ENCODE results near the gene PROCA1. TPM values are rescaled to one million over a fixed set of nuclear protein-coding genes. Genes with fewer than 3 reads are reported as not detected.

PROCA1 gene
- total RNA-seq, 1 donor from 2014 or later, result 12.5 TPM

DNA sequence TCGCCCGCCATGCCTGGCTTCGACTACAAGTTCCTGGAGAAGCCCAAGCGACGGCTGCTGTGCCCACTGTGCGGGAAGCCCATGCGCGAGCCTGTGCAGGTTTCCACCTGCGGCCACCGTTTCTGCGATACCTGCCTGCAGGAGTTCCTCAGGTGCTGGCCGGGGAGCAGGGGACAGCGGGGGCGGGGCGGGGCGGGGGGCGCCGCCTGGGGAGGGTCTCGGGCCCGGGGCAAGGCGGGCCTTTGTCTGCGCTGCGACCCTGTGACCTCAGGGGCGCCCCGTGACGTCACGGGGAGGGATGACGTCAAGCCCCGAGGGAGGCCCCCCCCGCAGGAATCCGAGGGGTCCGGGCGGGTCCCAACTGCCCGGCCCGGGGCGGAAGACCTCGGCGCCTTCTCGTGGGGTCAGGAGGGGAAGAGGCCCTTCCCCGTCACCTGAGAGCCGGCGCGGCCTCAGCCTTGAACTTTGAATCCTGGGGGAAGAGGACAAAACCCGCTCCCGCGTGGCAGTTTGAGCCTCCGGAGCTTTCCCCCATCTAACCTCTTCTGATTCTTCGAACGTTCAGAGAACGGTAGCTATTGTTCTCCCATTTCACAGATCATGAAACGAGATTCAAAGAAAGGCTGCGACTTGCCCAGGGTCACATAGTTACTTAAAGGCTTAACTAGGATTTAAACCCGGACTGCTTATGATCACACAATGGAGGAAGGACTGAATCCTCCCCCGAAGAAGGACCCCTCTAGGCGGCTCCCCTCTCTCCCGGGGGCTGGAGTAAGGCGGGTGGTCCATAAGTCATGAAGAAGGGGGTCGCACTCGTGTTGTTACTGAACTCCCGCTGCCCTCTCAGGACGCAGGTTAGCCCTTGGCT lies 32.6 kb upstream of the PROCA1 start:
- no peaks in the 10 kb centered on the region for H3K27me3 ChIP-seq
- H3K36me3 Mint-ChIP-seq, result peaks cover 3% of the 10 kb centered on the region
- H3K4me3 Mint-ChIP-seq, result peak overlapping the region; percentile 91
- H3K27ac ChIP-seq, result peak overlapping the region; percentile 100
- peak overlapping the region; percentile 78 for H3K4me3 ChIP-seq
- peak; percentile 92 for DNase-seq (ENCODE audit: low spot score)
- H3K4me1 Mint-ChIP-seq, result peaks cover 22% of the 10 kb centered on the region
- peaks cover 40% of the 10 kb centered on the region for H3K79me2 ChIP-seq (ENCODE audit: low read depth)
- H3K4me1 ChIP-seq, result peaks cover 16% of the 10 kb centered on the region
- H3K9ac ChIP-seq, result peak overlapping the region; percentile 99
- H3F3A ChIP-seq (ENCODE audit: low read depth), result peaks cover 63% of the 10 kb centered on the region
- no peaks in the 10 kb centered on the region for H3K9me3 ChIP-seq (ENCODE audit: low read depth)
- H3K27ac Mint-ChIP-seq, result peak overlapping the region; percentile 96
- H3K4me2 ChIP-seq, result peak overlapping the region; percentile 88
- no peaks in the 10 kb centered on the region for H3K36me3 ChIP-seq
- H2AFZ ChIP-seq (replicated peaks), result no peak overlapping the region
- H4K20me1 ChIP-seq (ENCODE audit: low read depth), result peaks cover 51% of the 10 kb centered on the region
- peaks cover 4% of the 10 kb centered on the region for H3K27me3 Mint-ChIP-seq (ENCODE audit: insufficient read depth, low read depth)
- TF ChIP-seq EZH2 (IDR thresholded peaks at IDR 0.05) (no peak), EZH2phosphoT487 (IDR thresholded peaks at IDR 0.05) (no peak)
- TF ChIP-seq, protein P1, sequence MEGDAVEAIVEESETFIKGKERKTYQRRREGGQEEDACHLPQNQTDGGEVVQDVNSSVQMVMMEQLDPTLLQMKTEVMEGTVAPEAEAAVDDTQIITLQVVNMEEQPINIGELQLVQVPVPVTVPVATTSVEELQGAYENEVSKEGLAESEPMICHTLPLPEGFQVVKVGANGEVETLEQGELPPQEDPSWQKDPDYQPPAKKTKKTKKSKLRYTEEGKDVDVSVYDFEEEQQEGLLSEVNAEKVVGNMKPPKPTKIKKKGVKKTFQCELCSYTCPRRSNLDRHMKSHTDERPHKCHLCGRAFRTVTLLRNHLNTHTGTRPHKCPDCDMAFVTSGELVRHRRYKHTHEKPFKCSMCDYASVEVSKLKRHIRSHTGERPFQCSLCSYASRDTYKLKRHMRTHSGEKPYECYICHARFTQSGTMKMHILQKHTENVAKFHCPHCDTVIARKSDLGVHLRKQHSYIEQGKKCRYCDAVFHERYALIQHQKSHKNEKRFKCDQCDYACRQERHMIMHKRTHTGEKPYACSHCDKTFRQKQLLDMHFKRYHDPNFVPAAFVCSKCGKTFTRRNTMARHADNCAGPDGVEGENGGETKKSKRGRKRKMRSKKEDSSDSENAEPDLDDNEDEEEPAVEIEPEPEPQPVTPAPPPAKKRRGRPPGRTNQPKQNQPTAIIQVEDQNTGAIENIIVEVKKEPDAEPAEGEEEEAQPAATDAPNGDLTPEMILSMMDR (IDR thresholded peaks at IDR 0.05), result no peak
- no peaks in the 10 kb centered on the region for H3K9me3 Mint-ChIP-seq

DNA sequence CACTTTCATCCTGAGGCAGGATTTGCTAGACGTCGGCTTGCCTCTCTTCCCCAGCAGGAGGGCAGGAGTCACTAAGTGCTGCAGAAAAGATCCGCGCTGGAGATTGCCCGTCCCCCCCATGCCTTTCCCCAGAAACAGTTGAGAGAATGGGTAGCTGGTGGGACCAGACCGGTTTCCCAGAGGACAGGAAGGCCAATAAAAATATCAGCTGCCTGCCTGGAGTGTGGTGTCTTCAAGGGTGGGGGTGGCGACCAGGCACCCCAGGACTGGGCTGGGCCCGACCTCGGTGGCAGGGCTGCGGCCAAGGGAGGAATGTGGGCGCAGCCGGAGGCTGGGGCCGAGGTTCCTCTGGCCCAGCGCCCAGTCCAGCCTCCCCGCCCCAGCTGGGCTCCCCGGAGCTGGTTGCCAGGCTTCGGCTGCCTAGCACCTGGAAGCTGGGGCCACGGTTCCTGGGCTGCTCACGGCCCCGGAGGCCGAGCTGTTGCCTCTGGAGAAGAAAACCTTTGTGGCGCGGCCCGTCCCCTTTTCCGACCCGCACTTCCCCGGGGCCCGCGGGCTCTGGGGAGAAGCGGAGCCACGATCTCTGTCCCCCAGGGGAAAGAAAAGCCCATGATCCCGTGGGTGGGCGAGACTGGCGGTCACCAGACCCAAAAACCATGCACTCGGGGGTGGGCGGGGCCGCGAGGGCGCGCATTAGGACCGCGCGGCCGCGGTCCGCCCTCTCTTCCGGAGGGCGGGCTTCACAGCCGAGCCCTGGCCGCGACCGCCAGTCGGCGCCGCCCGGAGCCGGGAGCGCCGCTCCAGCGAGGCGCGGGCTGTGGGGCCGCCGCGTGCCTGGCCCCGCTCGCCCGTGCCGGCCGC lies 31.8 kb upstream of the PROCA1 start, which contains the start of gene TRAF4:
TRAF4 (plus strand) TSS at position 769 of the 861 bp plus-strand sequence. CDS start 102 bp downstream, outside the sequence.
- TF ChIP-seq EZH2 (IDR thresholded peaks at IDR 0.05) (no peak), EZH2phosphoT487 (IDR thresholded peaks at IDR 0.05) (no peak)
- TF ChIP-seq, protein P1 (IDR thresholded peaks at IDR 0.05), result no peak
- Mint-ChIP-seq H3K27me3 (ENCODE audit: insufficient read depth, low read depth) (peaks cover 4% of the 10 kb centered on the region), H3K27ac (peak within 1 kb of the TSS; percentile 96), H3K4me1 (peaks cover 17% of the 10 kb centered on the region), H3K36me3 (peaks cover 3% of the 10 kb centered on the region), H3K4me3 (peak within 1 kb of the TSS; percentile 91), H3K9me3 (no peaks in the 10 kb centered on the region)
- peak within 1 kb of the TSS; percentile 99 for H3K9ac ChIP-seq
- H3K4me2 ChIP-seq, result peak within 1 kb of the TSS; percentile 88
- H4K20me1 ChIP-seq (ENCODE audit: low read depth), result peaks cover 42% of the 10 kb centered on the region
- H3K27ac ChIP-seq, result peak within 1 kb of the TSS; percentile 100
- H2AFZ ChIP-seq (replicated peaks), result no peak within 1 kb of the TSS
- peaks cover 16% of the 10 kb centered on the region for H3K4me1 ChIP-seq
- DNase-seq (ENCODE audit: low spot score), result peak; percentile 96
- H3K79me2 ChIP-seq (ENCODE audit: low read depth), result peaks cover 40% of the 10 kb centered on the region
- H3K27me3 ChIP-seq, result no peaks in the 10 kb centered on the region
- peaks cover 54% of the 10 kb centered on the region for H3F3A ChIP-seq (ENCODE audit: low read depth)
- no peaks in the 10 kb centered on the region for H3K9me3 ChIP-seq (ENCODE audit: low read depth)
- H3K4me3 ChIP-seq, result peak within 1 kb of the TSS; percentile 78
- H3K36me3 ChIP-seq, result no peaks in the 10 kb centered on the region

DNA sequence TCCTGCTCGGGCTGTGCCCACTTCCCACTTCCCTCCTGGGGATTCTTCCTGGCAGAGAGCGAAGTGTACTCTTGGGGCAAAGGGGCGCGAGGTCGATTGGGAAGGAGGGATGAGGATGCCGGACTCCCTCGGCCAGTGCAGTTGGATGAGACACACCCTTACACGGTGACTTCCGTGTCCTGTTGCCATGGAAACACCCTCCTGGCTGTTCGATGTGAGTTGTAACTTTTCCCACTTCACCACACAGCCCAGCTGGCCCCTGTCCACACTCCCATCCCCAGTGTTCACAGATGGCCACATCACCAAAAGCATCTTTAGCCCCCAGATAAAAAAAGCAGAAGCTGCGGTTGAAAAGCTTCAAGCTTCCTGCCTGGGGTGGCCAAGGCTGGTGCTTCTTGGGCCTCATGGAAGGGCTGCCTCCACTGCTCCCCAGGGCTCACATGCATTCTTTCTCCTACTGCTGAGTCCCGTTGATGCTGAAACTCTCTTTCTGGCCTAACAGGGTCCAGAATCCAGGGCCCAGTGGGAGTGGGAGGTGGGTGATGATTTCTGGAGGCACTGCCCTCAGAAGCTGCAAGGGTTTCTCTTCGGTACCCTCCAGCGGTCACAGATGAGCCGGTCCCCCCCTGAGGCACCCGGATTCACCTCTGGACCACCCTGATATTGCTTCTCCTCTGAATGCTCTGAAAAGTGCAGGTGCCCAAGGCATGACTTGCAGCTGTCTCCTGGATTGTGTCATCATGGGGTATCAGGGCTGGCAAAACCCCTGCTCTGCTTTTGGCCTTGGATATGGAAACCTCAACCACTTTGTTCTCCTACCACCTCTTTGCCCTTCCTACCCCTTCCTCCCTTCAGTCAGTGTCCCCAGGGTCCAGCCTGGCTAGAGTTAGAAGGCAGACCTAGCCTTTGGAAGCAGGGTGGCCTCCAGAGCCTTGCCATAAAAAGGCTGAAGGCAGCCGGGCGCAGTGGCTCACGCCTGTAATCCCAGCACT lies 30.0 kb upstream of the PROCA1 start:
- Histone ChIP-seq H3F3A (ENCODE audit: low read depth) (peaks cover 38% of the 10 kb centered on the region), H3K79me2 (ENCODE audit: low read depth) (peaks cover 28% of the 10 kb centered on the region), H3K9ac (no peak overlapping the region), H3K36me3 (no peaks in the 10 kb centered on the region), H3K4me2 (no peak overlapping the region), H3K27ac (no peak overlapping the region), H2AFZ (replicated peaks) (no peak overlapping the region), H3K9me3 (ENCODE audit: low read depth) (no peaks in the 10 kb centered on the region), H3K4me3 (no peak overlapping the region), H4K20me1 (ENCODE audit: low read depth) (peaks cover 24% of the 10 kb centered on the region), H3K27me3 (no peaks in the 10 kb centered on the region), H3K4me1 (peaks cover 12% of the 10 kb centered on the region)
- DNase-seq (ENCODE audit: low spot score), result no peak
- Mint-ChIP-seq H3K9me3 (peaks cover 2% of the 10 kb centered on the region), H3K4me3 (peak overlapping the region; percentile 25), H3K27me3 (ENCODE audit: insufficient read depth, low read depth) (peaks cover 4% of the 10 kb centered on the region), H3K4me1 (peaks cover 13% of the 10 kb centered on the region), H3K36me3 (peaks cover 2% of the 10 kb centered on the region), H3K27ac (no peak overlapping the region)
- TF ChIP-seq, protein P1 (IDR thresholded peaks at IDR 0.05), result no peak
- TF ChIP-seq EZH2 (IDR thresholded peaks at IDR 0.05), result no peak
- no peak for TF ChIP-seq EZH2phosphoT487 (IDR thresholded peaks at IDR 0.05)
